Measurements from ENCODE around the gene ABCG4.

DNA sequence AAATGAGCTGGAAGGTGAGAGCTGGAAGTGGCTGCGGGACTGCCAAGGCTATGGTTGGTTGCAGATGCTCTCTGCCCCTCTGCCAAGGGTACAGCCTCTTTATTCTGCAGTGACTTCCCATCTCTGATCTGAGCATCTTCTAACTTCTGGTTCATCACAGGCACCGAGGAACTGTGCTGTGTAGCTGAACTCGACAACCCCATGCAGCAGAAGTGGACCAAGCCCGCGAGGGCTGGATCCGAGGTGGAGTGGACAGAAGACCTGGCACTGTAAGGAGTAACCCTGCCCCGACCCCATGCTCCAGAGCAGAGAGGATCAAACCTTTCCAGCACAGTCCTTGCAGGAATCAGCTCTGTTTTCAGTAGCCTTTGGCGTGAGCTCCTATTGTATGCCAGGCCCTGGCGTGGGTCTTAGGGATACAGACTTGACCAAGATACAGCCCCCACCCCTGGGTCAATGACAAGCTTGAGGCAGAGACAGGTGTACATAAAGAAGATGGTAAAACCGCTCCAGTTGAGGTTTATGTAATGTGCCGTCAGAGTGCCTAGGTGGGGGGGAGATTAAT, 37.4 kb upstream of the ABCG4 start:
- no peak for TF ChIP-seq CTCF (IDR thresholded peaks at IDR 0.05)
- no peak for TF ChIP-seq POLR2A (IDR thresholded peaks at IDR 0.05)

Measured in thyroid gland (tissue), 4 donors.